ENCODE data around the gene HOATZ. TPM values are rescaled to one million over a fixed set of nuclear protein-coding genes. Genes with fewer than 3 reads are reported as not detected.

The HOATZ gene
- total RNA-seq, 5 donors from 2014 or later (not counting 1 experiment from before 2014, with no cell fraction given), result not detected

DNA sequence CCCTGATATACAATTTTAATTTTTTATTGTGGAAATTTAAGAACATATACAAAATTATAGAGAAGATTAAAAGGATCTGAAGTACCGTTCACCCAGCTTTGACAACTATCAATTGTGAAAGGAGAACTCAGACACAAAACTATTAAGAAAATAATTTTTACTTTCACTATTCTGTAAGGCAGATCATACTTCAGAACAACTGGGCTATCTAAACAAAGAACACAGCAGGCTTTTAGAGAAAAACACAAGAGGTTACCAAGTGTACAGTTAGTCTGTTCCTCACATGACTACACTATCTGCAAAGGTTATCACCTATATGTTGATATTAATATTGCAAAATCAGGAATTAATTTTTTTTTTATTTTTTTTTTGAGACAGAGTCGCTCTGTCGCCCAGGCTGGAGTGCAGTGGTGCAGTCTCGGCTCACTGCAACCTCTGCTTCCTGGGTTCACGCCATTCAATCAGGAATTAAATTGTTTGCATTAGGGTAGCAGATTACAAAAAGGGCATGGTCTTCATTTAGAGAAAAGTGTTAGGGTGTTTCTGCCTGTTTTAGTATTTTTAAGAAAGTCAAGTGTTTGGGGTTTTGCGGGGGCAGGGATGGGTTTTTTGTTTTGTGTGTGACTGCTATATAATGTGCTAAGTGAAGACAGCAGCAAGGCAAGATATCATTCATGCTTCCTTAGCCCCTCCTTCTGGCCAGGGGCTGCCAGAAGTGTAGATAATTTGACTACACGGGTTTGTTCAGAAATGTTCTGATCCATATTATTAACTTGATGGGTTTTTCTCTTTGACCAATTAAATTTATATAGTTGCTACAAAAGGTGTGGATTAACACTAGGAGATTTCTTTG is 60.0 kb downstream of the HOATZ start:
- ATAC-seq (replicated peaks in 1 of 4), result peak in 2 of 4 experiments; percentile 44 to 54
- ChIA-PET POLR2A (no interaction called here), CTCF (interaction anchor here in 1 of 2 donors (0.9 kb wide), 1 partner anchor 30 kb away, joined by 3 read pairs; no protein-coding TSS in a partner anchor)
- no peak overlapping the region for H3K4me3 ChIP-seq (ENCODE audit: control insufficient read depth in 1 of 2, extremely low read depth in 1 of 2, low read length in 1 of 2)
- Mint-ChIP-seq H3K27ac (no peak overlapping the region), H3K4me1 (no peaks in the 10 kb centered on the region), H3K4me3 (peak overlapping the region; percentile 29 to 65 (median 43)), H3K9me3 (no peaks in the 10 kb centered on the region), H3K36me3 (no peaks in the 10 kb centered on the region), H3K27me3 (peaks cover 8 to 12% of the 10 kb centered on the region in 2 donors)
- DNase-seq, result no peak
- H3K36me3 ChIP-seq (ENCODE audit: control insufficient read depth in 2 of 2, extremely low read depth in 1 of 2, insufficient read depth in 1 of 2, low read length in 1 of 2), result no peaks in the 10 kb centered on the region
- H3K27ac ChIP-seq (ENCODE audit: low read length), result no peak overlapping the region
- H3K27me3 ChIP-seq (replicated peaks in 1 of 2; ENCODE audit: control insufficient read depth in 2 of 2, extremely low read depth in 1 of 2, insufficient read depth in 2 of 2, low read length in 1 of 2), result peaks cover 0 to 2% of the 10 kb centered on the region in 2 experiments
- WGBS (ENCODE audit: insufficient coverage), result 60% methylated on average over 4 of the region's 7 CpGs
- no peaks in the 10 kb centered on the region for H3K4me1 ChIP-seq (ENCODE audit: control insufficient read depth in 1 of 2, extremely low read depth in 1 of 2, insufficient read depth in 2 of 2, low read length in 2 of 2)
- H3K9me3 ChIP-seq, result no peaks in the 10 kb centered on the region

DNA sequence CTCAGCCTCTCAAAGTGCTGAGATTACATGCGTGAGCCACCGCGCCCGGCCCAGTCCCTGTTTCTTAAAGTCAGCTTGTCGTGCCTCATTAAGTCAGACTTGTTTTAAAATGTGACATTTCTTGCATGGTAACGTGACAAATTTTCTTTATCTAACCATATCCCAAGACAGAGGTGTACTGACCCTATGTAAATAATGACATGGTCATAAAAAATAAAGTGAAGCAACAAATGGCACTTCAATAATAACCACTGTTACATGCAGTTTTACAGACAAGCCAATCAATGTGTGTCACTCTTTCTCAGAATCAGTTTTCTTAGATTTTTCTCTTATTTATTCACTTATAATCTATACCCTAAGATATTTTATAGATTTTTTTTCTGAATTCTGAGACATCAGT is 61.2 kb downstream of the HOATZ start:
- Mint-ChIP-seq H3K9me3 (no peaks in the 10 kb centered on the region), H3K27me3 (peaks cover 7 to 10% of the 10 kb centered on the region in 2 donors), H3K27ac (no peak overlapping the region), H3K4me3 (no peak overlapping the region), H3K4me1 (no peaks in the 10 kb centered on the region), H3K36me3 (no peaks in the 10 kb centered on the region)
- peaks cover 0 to 2% of the 10 kb centered on the region in 2 experiments for H3K27me3 ChIP-seq (replicated peaks in 1 of 2; ENCODE audit: control insufficient read depth in 2 of 2, extremely low read depth in 1 of 2, insufficient read depth in 2 of 2, low read length in 1 of 2)
- no peak for DNase-seq
- no peaks in the 10 kb centered on the region for H3K9me3 ChIP-seq
- H3K27ac ChIP-seq (ENCODE audit: low read length), result no peak overlapping the region
- ATAC-seq (replicated peaks in 1 of 4), result no peak
- H3K4me1 ChIP-seq (ENCODE audit: control insufficient read depth in 1 of 2, extremely low read depth in 1 of 2, insufficient read depth in 2 of 2, low read length in 2 of 2), result no peaks in the 10 kb centered on the region
- POLR2A ChIA-PET, result no interaction called here
- 100% methylated on average over 4 of the region's 6 CpGs for WGBS (ENCODE audit: insufficient coverage)
- H3K4me3 ChIP-seq (ENCODE audit: control insufficient read depth in 1 of 2, extremely low read depth in 1 of 2, low read length in 1 of 2), result no peak overlapping the region
- H3K36me3 ChIP-seq (ENCODE audit: control insufficient read depth in 2 of 2, extremely low read depth in 1 of 2, insufficient read depth in 1 of 2, low read length in 1 of 2), result no peaks in the 10 kb centered on the region
- CTCF ChIA-PET, result no interaction called here

DNA sequence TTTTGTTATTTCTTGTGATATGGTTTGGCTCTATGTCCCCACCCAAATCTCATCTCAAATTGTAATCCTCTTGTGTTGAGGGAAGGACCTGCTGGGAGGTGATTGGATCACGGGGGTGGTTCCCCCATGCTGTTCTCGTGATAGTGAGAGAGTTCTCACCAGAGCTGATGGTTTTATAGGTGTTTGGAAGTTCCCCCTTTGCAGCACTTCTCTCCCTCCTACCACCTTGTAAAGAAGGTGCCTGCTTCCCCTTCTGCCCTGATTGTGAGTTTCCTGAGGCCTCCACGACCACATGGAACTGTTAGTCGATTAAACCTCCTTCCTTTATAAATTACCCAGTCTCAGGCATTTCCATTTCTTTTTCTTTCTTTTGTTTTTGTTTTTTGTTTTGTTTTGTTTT is 63.2 kb downstream of the HOATZ start:
- H3K9me3 ChIP-seq, result no peaks in the 10 kb centered on the region
- no CpG with 5 or more reads among the region's 4 CpGs for WGBS (ENCODE audit: insufficient coverage)
- POLR2A ChIA-PET, result no interaction called here

DNA sequence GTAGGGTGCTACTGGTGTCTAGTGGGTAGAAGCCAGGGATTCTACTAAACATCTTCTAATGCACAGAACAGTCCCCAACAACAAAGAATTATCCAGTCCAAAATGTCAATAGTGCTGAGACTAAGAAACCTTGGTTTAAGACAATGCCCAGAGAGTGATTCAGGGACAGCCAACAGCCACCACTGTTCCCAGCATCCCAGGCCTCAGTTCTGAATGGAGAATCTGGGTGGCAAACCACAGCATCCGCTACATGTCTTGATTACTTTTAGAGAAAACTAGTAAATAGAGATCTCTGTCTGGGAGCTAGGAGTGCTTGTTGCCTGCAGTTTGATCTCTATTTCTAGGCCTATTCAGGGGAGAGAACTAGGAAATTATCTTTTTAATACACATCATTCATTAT is 66.8 kb downstream of the HOATZ start:
- ChIA-PET CTCF (interaction anchor here (0.8 to 1.3 kb wide), 2 partner anchors 196 to 252 kb away, joined by 3 to 4 read pairs; no protein-coding TSS in a partner anchor), POLR2A (no interaction called here)
- ATAC-seq (replicated peaks in 1 of 4), result no peak
- Mint-ChIP-seq H3K4me3 (no peak overlapping the region), H3K27me3 (peaks cover 3 to 4% of the 10 kb centered on the region in 2 donors), H3K4me1 (no peaks in the 10 kb centered on the region), H3K36me3 (no peaks in the 10 kb centered on the region), H3K27ac (no peak overlapping the region), H3K9me3 (no peaks in the 10 kb centered on the region)
- H3K27ac ChIP-seq (ENCODE audit: low read length), result no peak overlapping the region
- H3K36me3 ChIP-seq (ENCODE audit: control insufficient read depth in 2 of 2, extremely low read depth in 1 of 2, insufficient read depth in 1 of 2, low read length in 1 of 2), result no peaks in the 10 kb centered on the region
- WGBS (ENCODE audit: insufficient coverage), result no CpG with 5 or more reads among the region's 1 CpG
- no peak overlapping the region for H3K4me3 ChIP-seq (ENCODE audit: control insufficient read depth in 1 of 2, extremely low read depth in 1 of 2, low read length in 1 of 2)
- H3K27me3 ChIP-seq (replicated peaks in 1 of 2; ENCODE audit: control insufficient read depth in 2 of 2, extremely low read depth in 1 of 2, insufficient read depth in 2 of 2, low read length in 1 of 2), result no peaks in the 10 kb centered on the region
- no peak for DNase-seq
- no peaks in the 10 kb centered on the region for H3K9me3 ChIP-seq
- no peaks in the 10 kb centered on the region for H3K4me1 ChIP-seq (ENCODE audit: control insufficient read depth in 1 of 2, extremely low read depth in 1 of 2, insufficient read depth in 2 of 2, low read length in 2 of 2)

More for the DNA sequence above, 63.2 kb downstream of the HOATZ start:
- no peak overlapping the region for H3K4me3 Mint-ChIP-seq
- H3K27me3 ChIP-seq (replicated peaks in 1 of 2; ENCODE audit: control insufficient read depth in 2 of 2, extremely low read depth in 1 of 2, insufficient read depth in 2 of 2, low read length in 1 of 2), result no peaks in the 10 kb centered on the region
- no peak overlapping the region for H3K27ac ChIP-seq (ENCODE audit: low read length)
- DNase-seq (no peak), ATAC-seq (replicated peaks in 1 of 4) (no peak)
- no peaks in the 10 kb centered on the region for H3K27me3 Mint-ChIP-seq
- H3K36me3 Mint-ChIP-seq, result no peaks in the 10 kb centered on the region
- H3K36me3 ChIP-seq (ENCODE audit: control insufficient read depth in 2 of 2, extremely low read depth in 1 of 2, insufficient read depth in 1 of 2, low read length in 1 of 2), result no peaks in the 10 kb centered on the region
- H3K4me1 Mint-ChIP-seq, result no peaks in the 10 kb centered on the region
- no peak overlapping the region for H3K4me3 ChIP-seq (ENCODE audit: control insufficient read depth in 1 of 2, extremely low read depth in 1 of 2, low read length in 1 of 2)
- H3K27ac Mint-ChIP-seq, result no peak overlapping the region
- CTCF ChIA-PET, result interaction anchor here in 1 of 2 donors (1.1 kb wide), 1 partner anchor 131 kb away, joined by 3 read pairs; no protein-coding TSS in a partner anchor
- H3K9me3 Mint-ChIP-seq, result no peaks in the 10 kb centered on the region
- H3K4me1 ChIP-seq (ENCODE audit: control insufficient read depth in 1 of 2, extremely low read depth in 1 of 2, insufficient read depth in 2 of 2, low read length in 2 of 2), result no peaks in the 10 kb centered on the region

DNA sequence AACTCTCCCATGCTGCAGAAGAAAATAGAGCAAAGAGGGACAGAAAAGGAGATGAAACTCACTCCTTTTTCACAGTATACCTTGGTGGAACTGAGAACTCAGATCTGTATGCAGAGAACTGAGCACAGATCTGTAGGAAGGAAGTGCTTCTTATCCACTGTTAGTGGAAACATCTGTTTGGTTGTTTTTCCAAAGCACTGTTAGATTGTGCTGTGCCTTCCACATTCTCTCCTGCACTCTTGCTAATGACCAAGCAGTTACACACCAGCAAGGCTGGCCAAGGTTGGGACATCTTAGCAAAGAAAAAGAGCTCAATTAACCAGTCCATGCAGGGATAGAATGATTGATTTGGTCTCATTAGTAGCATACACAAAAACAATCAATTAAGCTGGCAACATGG is 67.6 kb downstream of the HOATZ start:
- no peak for DNase-seq
- ChIA-PET CTCF (interaction anchor here (0.7 to 1.3 kb wide), 7 partner anchors 191 to 258 kb away, joined by 3 to 4 read pairs (median 3); no protein-coding TSS in a partner anchor), POLR2A (interaction anchor here in 1 of 2 donors (0.6 kb wide), 1 partner anchor 62 kb away, joined by 8 read pairs; no protein-coding TSS in a partner anchor)
- no peak for ATAC-seq (replicated peaks in 1 of 4)
- Mint-ChIP-seq H3K36me3 (no peaks in the 10 kb centered on the region), H3K27me3 (peaks cover 3 to 4% of the 10 kb centered on the region in 2 donors), H3K4me1 (no peaks in the 10 kb centered on the region), H3K4me3 (no peak overlapping the region), H3K9me3 (no peaks in the 10 kb centered on the region), H3K27ac (no peak overlapping the region)
- Histone ChIP-seq H3K27me3 (replicated peaks in 1 of 2; ENCODE audit: control insufficient read depth in 2 of 2, extremely low read depth in 1 of 2, insufficient read depth in 2 of 2, low read length in 1 of 2) (no peaks in the 10 kb centered on the region), H3K4me1 (ENCODE audit: control insufficient read depth in 1 of 2, extremely low read depth in 1 of 2, insufficient read depth in 2 of 2, low read length in 2 of 2) (no peaks in the 10 kb centered on the region), H3K4me3 (ENCODE audit: control insufficient read depth in 1 of 2, extremely low read depth in 1 of 2, low read length in 1 of 2) (no peak overlapping the region), H3K27ac (ENCODE audit: low read length) (no peak overlapping the region), H3K9me3 (no peaks in the 10 kb centered on the region), H3K36me3 (ENCODE audit: control insufficient read depth in 2 of 2, extremely low read depth in 1 of 2, insufficient read depth in 1 of 2, low read length in 1 of 2) (no peaks in the 10 kb centered on the region)

GRCh38 chr11:111582881-111583280 is 68.3 kb downstream of the HOATZ start:
- WGBS (ENCODE audit: insufficient coverage), result no CpG with 5 or more reads among the region's 4 CpGs
- Histone ChIP-seq H3K4me3 (ENCODE audit: control insufficient read depth in 1 of 2, extremely low read depth in 1 of 2, low read length in 1 of 2) (no peak overlapping the region), H3K4me1 (ENCODE audit: control insufficient read depth in 1 of 2, extremely low read depth in 1 of 2, insufficient read depth in 2 of 2, low read length in 2 of 2) (no peaks in the 10 kb centered on the region), H3K36me3 (ENCODE audit: control insufficient read depth in 2 of 2, extremely low read depth in 1 of 2, insufficient read depth in 1 of 2, low read length in 1 of 2) (no peaks in the 10 kb centered on the region), H3K9me3 (no peaks in the 10 kb centered on the region), H3K27ac (ENCODE audit: low read length) (no peak overlapping the region), H3K27me3 (replicated peaks in 1 of 2; ENCODE audit: control insufficient read depth in 2 of 2, extremely low read depth in 1 of 2, insufficient read depth in 2 of 2, low read length in 1 of 2) (no peaks in the 10 kb centered on the region)
- POLR2A ChIA-PET, result interaction anchor here in 1 of 2 donors (0.6 kb wide), 1 partner anchor 61 kb away, joined by 8 read pairs; no protein-coding TSS in a partner anchor
- ATAC-seq (replicated peaks in 1 of 4) (no peak), DNase-seq (no peak)
- Mint-ChIP-seq H3K9me3 (no peaks in the 10 kb centered on the region), H3K4me1 (no peaks in the 10 kb centered on the region), H3K27me3 (peaks cover 3 to 4% of the 10 kb centered on the region in 2 donors), H3K4me3 (no peak overlapping the region), H3K27ac (no peak overlapping the region), H3K36me3 (no peaks in the 10 kb centered on the region)
- CTCF ChIA-PET, result interaction anchor here (0.7 to 1.5 kb wide), 7 partner anchors 190 to 259 kb away, joined by 3 to 7 read pairs (median 4); no protein-coding TSS in a partner anchor

Data from T-cell (primary cell).